H1 (cell line): ENCODE measurements around the gene OR6N2. TPM values are rescaled to one million over a fixed set of nuclear protein-coding genes. Genes with fewer than 3 reads are reported as not detected.

Experiments used
- CTCF ChIA-PET: fragments of 300-600 bp; sonication (Branson Sonifier 250); formaldehyde crosslinking; loops from one replicate; lab custom pipeline; 2021; ENCODE audit not compliant: partially characterized antibody; lab: Charles Lee
- POLR2A ChIA-PET: fragments of 300-600 bp; sonication (Branson Sonifier 250); formaldehyde crosslinking; loops from one replicate; lab custom pipeline; 2021; ENCODE audit warnings: inconsistent platforms; ENCODE audit not compliant: partially characterized antibody; lab: Charles Lee
- DNase-seq, 2 experiments: peaks; one replicate each; pipeline versions ENCODE4 v3.0.0 to v3.0.0-alpha.2; 2010 to 2022; ENCODE audit warnings: low spot score in 2 of 2, low read depth in 1 of 2, mixed read lengths in 1 of 2
- FAIRE-seq: peaks from 2 replicates; lab custom pipeline; 2011; peaks lifted over from hg19 to GRCh38; lab: Jason Lieb, UNC
- H2AFZ ChIP-seq: 2 replicates; pipeline ENCODE4 v1.8.1; 2012; ENCODE audit warnings: low read length, inconsistent platforms
- H2AK5ac ChIP-seq: 2 replicates; pipeline ENCODE4 v1.6.1; 2013; ENCODE audit warnings: low read depth, low read length
- H2BK120ac ChIP-seq: replicated peaks from 2 replicates; pipeline ENCODE3; 2013; ENCODE audit warnings: low read depth, low read length, inconsistent platforms
- H2BK12ac ChIP-seq: 2 replicates; pipeline ENCODE4 v1.6.1; 2013; ENCODE audit warnings: low read depth, low read length
- H2BK15ac ChIP-seq: 2 replicates; pipeline ENCODE4 v1.6.1; 2013; ENCODE audit warnings: low read length
- H2BK20ac ChIP-seq: 2 replicates; pipeline ENCODE4 v1.6.1; 2013; ENCODE audit warnings: low read length
- H2BK5ac ChIP-seq: 2 replicates; pipeline ENCODE4 v1.6.1; 2013; ENCODE audit warnings: low read depth, low read length
- H3K14ac ChIP-seq: 2 replicates; pipeline ENCODE4 v1.6.1; 2013; ENCODE audit warnings: inconsistent platforms; ENCODE audit not compliant: insufficient read length
- H3K18ac ChIP-seq: 2 replicates; pipeline ENCODE4 v1.6.1; 2013; ENCODE audit warnings: low read length; ENCODE audit errors: extremely low read depth
- H3K23ac ChIP-seq: 2 replicates; pipeline ENCODE4 v1.6.1; 2013; ENCODE audit warnings: inconsistent platforms; ENCODE audit not compliant: insufficient read length
- H3K23me2 ChIP-seq: 2 replicates; pipeline ENCODE4 v1.6.1; 2013; ENCODE audit warnings: low read depth, low read length
- H3K27ac ChIP-seq: 2 replicates; pipeline ENCODE4 v1.6.1; 2011; ENCODE audit warnings: low read depth, low read length, inconsistent platforms
- H3K27me3 ChIP-seq, 4 experiments: replicated peaks in 1 of 4; 1 replicate in 1 of 4; 2 replicates in 3 of 4; pipeline versions ENCODE4 v1.6.1 to v1.8.1; 2011 to 2013; ENCODE audit warnings: low read length in 3 of 4, mild to moderate bottlenecking in 3 of 4, inconsistent platforms in 2 of 4, mixed read lengths in 2 of 4, moderate library complexity in 1 of 4; ENCODE audit not compliant: control insufficient read depth in 3 of 4, insufficient read depth in 3 of 4; ENCODE audit errors: extremely low read depth in 1 of 4
- H3K36me3 ChIP-seq, 4 experiments: 2 replicates each; pipeline versions ENCODE4 v1.6.1 to v1.8.1; 2011 to 2013; ENCODE audit warnings: mild to moderate bottlenecking in 4 of 4, low read length in 3 of 4, moderate library complexity in 2 of 4, control low read depth in 1 of 4, inconsistent platforms in 1 of 4; ENCODE audit not compliant: insufficient read depth in 4 of 4, control insufficient read depth in 2 of 4
- H3K4ac ChIP-seq: replicated peaks from 2 replicates; pipeline ENCODE3; 2013; ENCODE audit warnings: low read length, low read depth, mixed read lengths, inconsistent platforms; ENCODE audit not compliant: insufficient read length
- H3K4me1 ChIP-seq, 4 experiments: replicated peaks in 1 of 4; 1 replicate in 1 of 4; 2 replicates in 3 of 4; pipeline versions ENCODE4 v1.6.1 to v1.8.1; 2011 to 2013; ENCODE audit warnings: low read length in 3 of 4, inconsistent platforms in 2 of 4, mixed read lengths in 1 of 4; ENCODE audit not compliant: insufficient read depth in 4 of 4, control insufficient read depth in 3 of 4
- H3K4me2 ChIP-seq, 2 experiments: 2 replicates each; pipeline versions ENCODE4 v1.6.1 to v1.8.1; 2011 to 2013; ENCODE audit warnings: low read depth in 2 of 2, low read length in 2 of 2, control low read depth in 1 of 2, inconsistent platforms in 1 of 2, mild to moderate bottlenecking in 1 of 2; ENCODE audit not compliant: insufficient read depth in 1 of 2
- H3K4me3 ChIP-seq, 4 experiments: fragments of 200-600, 300-600 bp in 1 of 4; sonication (generic), shearing (Covaris generic), sonication (Bioruptor Twin) in 1 of 4; 2 replicates each; pipeline versions ENCODE4 v1.5.1 to v1.8.1; 2011 to 2016; ENCODE audit warnings: low read length in 4 of 4, low read depth in 3 of 4, control low read depth in 2 of 4, inconsistent platforms in 2 of 4, mild to moderate bottlenecking in 2 of 4, mixed read lengths in 1 of 4, moderate library complexity in 1 of 4; ENCODE audit not compliant: insufficient read depth in 2 of 4; ENCODE audit errors: extremely low read depth in 1 of 4
- H3K56ac ChIP-seq: replicated peaks from 2 replicates; pipeline ENCODE3; 2013; ENCODE audit warnings: low read depth, mild to moderate bottlenecking, mixed read lengths, low read length, inconsistent platforms; ENCODE audit not compliant: insufficient read length
- H3K79me1 ChIP-seq: 2 replicates; pipeline ENCODE4 v1.6.1; 2013; ENCODE audit warnings: low read depth, low read length, control low read depth
- H3K79me2 ChIP-seq, 2 experiments: 2 replicates each; pipeline versions ENCODE4 v1.6.1 to v1.8.1; 2012 to 2013; ENCODE audit warnings: low read length in 2 of 2, mild to moderate bottlenecking in 2 of 2, inconsistent platforms in 1 of 2; ENCODE audit not compliant: insufficient read depth in 2 of 2, control insufficient read depth in 1 of 2
- H3K9ac ChIP-seq, 4 experiments: replicated peaks in 1 of 4; 1 replicate in 1 of 4; 2 replicates in 3 of 4; pipeline versions ENCODE4 v1.6.1 to v1.8.1; 2011 to 2013; ENCODE audit warnings: low read depth in 3 of 4, low read length in 3 of 4, control low read depth in 2 of 4, mild to moderate bottlenecking in 2 of 4, moderate library complexity in 2 of 4, inconsistent platforms in 1 of 4; ENCODE audit errors: extremely low read depth in 1 of 4
- H3K9me3 ChIP-seq, 2 experiments: 2 replicates each; pipeline versions ENCODE4 v1.6.1 to v1.8.1; 2012 to 2013; ENCODE audit warnings: mild to moderate bottlenecking in 2 of 2, moderate library complexity in 2 of 2, control low read depth in 1 of 2, inconsistent platforms in 1 of 2, low read depth in 1 of 2, low read length in 1 of 2, mixed read lengths in 1 of 2; ENCODE audit not compliant: insufficient read depth in 2 of 2
- H4K20me1 ChIP-seq, 2 experiments: replicated peaks in 1 of 2; 2 replicates each; pipeline versions ENCODE3 to v1.8.1; 2011 to 2013; ENCODE audit warnings: inconsistent platforms in 2 of 2, low read length in 2 of 2, mild to moderate bottlenecking in 1 of 2; ENCODE audit not compliant: insufficient read depth in 2 of 2, control insufficient read depth in 1 of 2
- H4K5ac ChIP-seq: 2 replicates; pipeline ENCODE4 v1.6.1; 2013; ENCODE audit warnings: low read length, low read depth, mixed read lengths, inconsistent platforms; ENCODE audit not compliant: insufficient read length
- H4K8ac ChIP-seq: 2 replicates; pipeline ENCODE4 v1.8.0; 2013; ENCODE audit warnings: mild to moderate bottlenecking, moderate library complexity, low read length, inconsistent platforms; ENCODE audit not compliant: insufficient read depth; ENCODE audit errors: extremely low read depth
- H4K91ac ChIP-seq: replicated peaks from 2 replicates; pipeline ENCODE3; 2013; ENCODE audit warnings: low read length, mixed read lengths, inconsistent platforms; ENCODE audit not compliant: insufficient read length
- CEBPB ChIP-seq: IDR thresholded peaks from 2 replicates; pipeline ENCODE4 v1.6.1; 2012; ENCODE audit warnings: low read depth, low read length
- EP300 ChIP-seq, 2 experiments: IDR thresholded peaks; 1 replicate in 1 of 2; 2 replicates in 1 of 2; pipeline ENCODE4 v1.6.1; 2011 to 2012; ENCODE audit warnings: low read depth in 2 of 2, low read length in 2 of 2, mild to moderate bottlenecking in 2 of 2, borderline replicate concordance in 1 of 2, inconsistent platforms in 1 of 2, moderate library complexity in 1 of 2
- GTF2F1 ChIP-seq: IDR thresholded peaks from 2 replicates; pipeline ENCODE4 v1.6.1; 2012; ENCODE audit warnings: low read depth, low read length, improper control_type of control experiment, borderline replicate concordance
- HDAC2 ChIP-seq, 2 experiments: fragments of 300-600 bp in 1 of 2; sonication (generic) in 1 of 2; IDR thresholded peaks; 2 replicates each; pipeline ENCODE4 v1.6.1; 2011 to 2012; ENCODE audit warnings: low read depth in 2 of 2, low read length in 2 of 2, mild to moderate bottlenecking in 2 of 2, moderate library complexity in 2 of 2, borderline replicate concordance in 1 of 2, inconsistent platforms in 1 of 2
- JUN ChIP-seq: IDR thresholded peaks from 2 replicates; pipeline ENCODE4 v1.6.1; 2011; ENCODE audit warnings: low read depth, mild to moderate bottlenecking, improper control_type of control experiment, low read length
- NRF1 ChIP-seq: IDR thresholded peaks from 2 replicates; pipeline ENCODE4 v1.6.1; 2011; ENCODE audit warnings: mild to moderate bottlenecking, low read depth, low read length, improper control_type of control experiment
- PHF8 ChIP-seq: fragments of 200-600 bp; sonication (generic); conservative IDR thresholded peaks from 2 replicates; pipeline ENCODE4 v1.7.1; 2012; ENCODE audit warnings: low read depth, mild to moderate bottlenecking, inconsistent platforms, low read length, moderate library complexity
- POLR2AphosphoS5 ChIP-seq: IDR thresholded peaks from 2 replicates; pipeline ENCODE4 v1.6.1; 2011; ENCODE audit warnings: low read depth, low read length
- RBBP5 ChIP-seq: IDR thresholded peaks from 2 replicates; pipeline ENCODE4 v1.7.1; 2012; ENCODE audit warnings: low read depth, mild to moderate bottlenecking, inconsistent platforms, low read length, moderate library complexity, borderline replicate concordance
- TCF12 ChIP-seq: IDR thresholded peaks from 2 replicates; pipeline ENCODE4 v1.6.1; 2011; ENCODE audit warnings: low read depth, mild to moderate bottlenecking, low read length
- WGBS, 2 experiments: shearing (Covaris generic) in 1 of 2; methylation state at CpG; one replicate each; pipeline versions ENCODE4 v1.1.6 to v1.1.7; 2013 to 2015; ENCODE audit warnings: low lambda C conversion rate in 2 of 2, mixed read lengths in 2 of 2, inconsistent platforms in 1 of 2, low coverage in 1 of 2, missing lambda C conversion rate in 1 of 2; ENCODE audit not compliant: insufficient replicate concordance in 2 of 2, insufficient coverage in 1 of 2, insufficient read length in 1 of 2; ENCODE audit errors: extremely low coverage in 1 of 2, missing lambda C conversion rate in 1 of 2; 5-methylcytosine and 5-hydroxymethylcytosine counted together
- polyA plus RNA-seq, 7 experiments: library from polyadenylated mRNA; depleted of rRNA in 3 of 7; stranded (reverse) in 5 of 7; unstranded in 2 of 7; fragments of >200 nt in 5 of 7; fragments of 200-250 nt in 2 of 7; gene quantifications; 1 replicate in 5 of 7; 2 replicates in 1 of 7; 4 replicates in 1 of 7; pipeline versions ENCODE4 v1.2.1 to v1.2.3, GENCODE V29; 2011 to 2013; ENCODE audit warnings: missing spikeins in 2 of 7, mixed read lengths in 2 of 7
- total RNA-seq: library from RNA; stranded (reverse); fragmentation: NEBNext Ultra II Directional; extraction: Animal tissue kit (Norgen Biotek cat#: 25700); gene quantifications from 2 replicates; pipeline ENCODE4 v1.2.1, GENCODE V29; 2021
- TF ChIP-seq, protein P1 (sequence below), 3 experiments: IDR thresholded peaks; 1 replicate in 2 of 3; 2 replicates in 1 of 3; pipeline versions ENCODE4 v1.5.1 to v1.6.1; 2011; ENCODE audit warnings: low read length in 3 of 3, mild to moderate bottlenecking in 3 of 3, inconsistent platforms in 2 of 3, low read depth in 1 of 3, moderate library complexity in 1 of 3; ENCODE audit not compliant: insufficient read depth in 1 of 3; ENCODE audit errors: control extremely low read depth in 1 of 3

The OR6N2 gene
- total and polyA plus RNA-seq, 2 of the 8 experiments (the other 6 are each of a cell fraction or from before 2014, with no cell fraction given): not detected

DNA sequence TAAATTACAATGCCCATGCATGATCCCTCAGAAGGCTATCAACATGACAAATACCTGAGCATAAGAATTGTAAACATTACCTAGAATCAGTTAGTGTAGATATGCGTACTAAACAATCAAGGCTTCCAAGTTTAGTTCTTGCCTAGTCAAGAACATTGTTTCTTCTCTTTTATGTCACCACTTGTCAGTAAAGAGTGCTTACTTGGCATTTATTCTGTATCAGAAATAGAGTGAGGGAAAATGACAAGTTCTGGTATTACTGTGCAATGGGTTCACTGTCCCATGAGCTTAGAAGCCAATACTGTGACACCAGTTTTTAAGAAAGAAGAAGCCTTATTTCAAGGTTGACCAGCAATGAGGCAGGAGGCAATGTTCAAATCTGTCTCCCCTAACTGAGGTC lies 22.7 kb upstream of the OR6N2 start:
- 0 out of 2 replicates have a peak overlapping the region, but pooled peaks have one; percentile 10 for H2AFZ ChIP-seq
- H4K8ac ChIP-seq: no peak overlapping the region
- H3K9ac ChIP-seq: no peak overlapping the region
- no peaks in the 10 kb centered on the region for H4K20me1 ChIP-seq
- TF ChIP-seq PHF8: no peak
- no peak for TF ChIP-seq CEBPB
- TF ChIP-seq EP300 (IDR thresholded peaks at IDR 0.05; ENCODE audit: borderline replicate concordance in 1 of 2, low read depth in 2 of 2, low read length in 2 of 2): no peak
- no peak for TF ChIP-seq TCF12
- no peak for TF ChIP-seq POLR2AphosphoS5
- TF ChIP-seq HDAC2 (IDR thresholded peaks at IDR 0.05; ENCODE audit: borderline replicate concordance in 1 of 2, low read depth in 2 of 2, low read length in 2 of 2): no peak
- no peak for TF ChIP-seq RBBP5
- TF ChIP-seq JUN: no peak
- no peak for TF ChIP-seq NRF1
- TF ChIP-seq, protein P1, sequence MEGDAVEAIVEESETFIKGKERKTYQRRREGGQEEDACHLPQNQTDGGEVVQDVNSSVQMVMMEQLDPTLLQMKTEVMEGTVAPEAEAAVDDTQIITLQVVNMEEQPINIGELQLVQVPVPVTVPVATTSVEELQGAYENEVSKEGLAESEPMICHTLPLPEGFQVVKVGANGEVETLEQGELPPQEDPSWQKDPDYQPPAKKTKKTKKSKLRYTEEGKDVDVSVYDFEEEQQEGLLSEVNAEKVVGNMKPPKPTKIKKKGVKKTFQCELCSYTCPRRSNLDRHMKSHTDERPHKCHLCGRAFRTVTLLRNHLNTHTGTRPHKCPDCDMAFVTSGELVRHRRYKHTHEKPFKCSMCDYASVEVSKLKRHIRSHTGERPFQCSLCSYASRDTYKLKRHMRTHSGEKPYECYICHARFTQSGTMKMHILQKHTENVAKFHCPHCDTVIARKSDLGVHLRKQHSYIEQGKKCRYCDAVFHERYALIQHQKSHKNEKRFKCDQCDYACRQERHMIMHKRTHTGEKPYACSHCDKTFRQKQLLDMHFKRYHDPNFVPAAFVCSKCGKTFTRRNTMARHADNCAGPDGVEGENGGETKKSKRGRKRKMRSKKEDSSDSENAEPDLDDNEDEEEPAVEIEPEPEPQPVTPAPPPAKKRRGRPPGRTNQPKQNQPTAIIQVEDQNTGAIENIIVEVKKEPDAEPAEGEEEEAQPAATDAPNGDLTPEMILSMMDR (IDR thresholded peaks at IDR 0.05; ENCODE audit: control extremely low read depth in 1 of 3, insufficient read depth in 1 of 3, low read depth in 1 of 3, low read length in 3 of 3): no peak
- no peak for TF ChIP-seq GTF2F1
- TF ChIP-seq, all 59 proteins: peak for 0
- Histone ChIP-seq H3K14ac (no peak overlapping the region), H2BK120ac (no peak overlapping the region), H2BK15ac (no peak overlapping the region), H2BK20ac (no peak overlapping the region), H3K56ac (no peak overlapping the region), H3K4me2 (no peak overlapping the region), H3K23ac (no peak overlapping the region), H3K4me3 (no peak overlapping the region), H4K5ac (no peak overlapping the region), H3K36me3 (no peaks in the 10 kb centered on the region), H3K79me1 (no peaks in the 10 kb centered on the region), H4K91ac (no peak overlapping the region), H3K79me2 (no peaks in the 10 kb centered on the region), H3K27me3 (no peaks in the 10 kb centered on the region), H3K18ac (no peak overlapping the region), H3K23me2 (0 out of 2 replicates have a peak, but pooled peaks cover 2% of the 10 kb centered on the region), H2AK5ac (no peak overlapping the region), H3K4ac (no peak overlapping the region), H3K9me3 (no peaks in the 10 kb centered on the region), H2BK12ac (no peak overlapping the region), H3K4me1 (no peaks in the 10 kb centered on the region), H2BK5ac (no peak overlapping the region), H3K27ac (no peak overlapping the region)
- 30% methylated on average over 1 of the region's 1 CpG; no CpG with 5 or more reads in 1 of the 2 experiments for WGBS, 2 experiments
- ChIA-PET POLR2A (no interaction called here), CTCF (interaction anchor here (1.6 kb wide), 1 partner anchor 10 kb away, joined by 6 read pairs; no protein-coding TSS in a partner anchor)
- DNase-seq (no peak), FAIRE-seq (no peak)
